IMR-90 (cell line): Measurements from ENCODE around the gene ATIC. TPM values are rescaled to one million over a fixed set of nuclear protein-coding genes. Genes with fewer than 3 reads are reported as not detected.

Source experiments
- ATAC-seq: fragments of 200-7000 bp; cut with Tn5 transposase; 2 replicates; pipeline ENCODE4 v1.9.1; 2020; ENCODE audit warnings: low read depth, mild to moderate bottlenecking, moderate library complexity
- BruUV-seq: library from RNA; stranded (reverse); fragments of 400-500 nt; replicated peaks from 2 replicates; lab custom pipeline; 2021; lab: Mats Ljungman, UMichigan
- CTCF ChIA-PET: fragments of 300-600 bp; formaldehyde crosslinking; extraction: SDS; loops from one replicate; lab custom pipeline; 2021; ENCODE audit warnings: antibody characterized with exemption; lab: Yijun Ruan, JAX
- POLR2A ChIA-PET: fragments of 300-600 bp; sonication (Branson Sonifier 250); formaldehyde crosslinking; loops from one replicate; lab custom pipeline; 2022; ENCODE audit warnings: antibody characterized with exemption; ENCODE audit not compliant: unreplicated experiment; lab: Charles Lee
- DNase-seq: peaks from one replicate; pipeline ENCODE4 v3.0.0; 2013
- H2AFZ ChIP-seq: replicated peaks from 2 replicates; pipeline ENCODE3; 2013; ENCODE audit warnings: low read length, mild to moderate bottlenecking; ENCODE audit not compliant: poor library complexity
- H2AK5ac ChIP-seq: 2 replicates; pipeline ENCODE4 v1.6.1; 2013; ENCODE audit warnings: low read depth, low read length, inconsistent platforms
- H2AK9ac ChIP-seq: replicated peaks from 2 replicates; pipeline ENCODE3; 2013; ENCODE audit warnings: mild to moderate bottlenecking, low read depth, low read length, moderate library complexity; ENCODE audit not compliant: poor library complexity
- H2BK120ac ChIP-seq: 2 replicates; pipeline ENCODE4 v1.6.1; 2013; ENCODE audit warnings: low read depth, low read length, inconsistent platforms
- H2BK15ac ChIP-seq: 3 replicates; pipeline ENCODE4 v1.6.1; 2013; ENCODE audit warnings: low read depth, low read length, inconsistent platforms
- H2BK20ac ChIP-seq: 2 replicates; pipeline ENCODE4 v1.6.1; 2013; ENCODE audit warnings: low read depth, mild to moderate bottlenecking, inconsistent platforms, low read length, moderate library complexity
- H2BK5ac ChIP-seq: 2 replicates; pipeline ENCODE4 v1.6.1; 2013; ENCODE audit warnings: mild to moderate bottlenecking, low read depth, low read length, inconsistent platforms; ENCODE audit not compliant: poor library complexity, severe bottlenecking
- H3K14ac ChIP-seq: replicated peaks from 2 replicates; pipeline ENCODE4 v1.6.1; 2013; ENCODE audit warnings: low read depth, low read length, inconsistent platforms
- H3K18ac ChIP-seq: 2 replicates; pipeline ENCODE4 v1.6.1; 2013; ENCODE audit warnings: low read depth, low read length, control low read depth
- H3K23ac ChIP-seq: 2 replicates; pipeline ENCODE4 v1.6.1; 2013; ENCODE audit warnings: low read depth, low read length, inconsistent platforms
- H3K27ac ChIP-seq: 2 replicates; pipeline ENCODE4 v1.5.1; 2013; ENCODE audit warnings: mild to moderate bottlenecking, control low read depth, low read length; ENCODE audit not compliant: insufficient read depth
- H3K27me3 ChIP-seq: 2 replicates; pipeline ENCODE4 v1.6.1; 2013; ENCODE audit warnings: low read length; ENCODE audit not compliant: control insufficient read depth, insufficient read depth
- H3K36me3 ChIP-seq: 2 replicates; pipeline ENCODE4 v1.6.1; 2013; ENCODE audit warnings: low read length, mixed read lengths; ENCODE audit not compliant: control insufficient read depth, insufficient read depth
- H3K4ac ChIP-seq: 2 replicates; pipeline ENCODE4 v1.6.1; 2013; ENCODE audit warnings: low read depth, low read length, inconsistent platforms
- H3K4me1 ChIP-seq: 2 replicates; pipeline ENCODE4 v1.6.1; 2013; ENCODE audit warnings: low read length, mixed read lengths; ENCODE audit not compliant: control insufficient read depth, insufficient read depth
- H3K4me2 ChIP-seq: 2 replicates; pipeline ENCODE4 v1.6.1; 2013; ENCODE audit warnings: low read depth, mild to moderate bottlenecking, control low read depth, low read length, moderate library complexity
- H3K4me3 ChIP-seq: 2 replicates; pipeline ENCODE4 v1.5.1; 2013; ENCODE audit warnings: low read depth, mild to moderate bottlenecking, control low read depth, low read length, moderate library complexity; ENCODE audit not compliant: insufficient read depth
- H3K56ac ChIP-seq: 2 replicates; pipeline ENCODE4 v1.6.1; 2013; ENCODE audit warnings: low read length, inconsistent platforms; ENCODE audit not compliant: insufficient read depth; ENCODE audit errors: extremely low read depth
- H3K79me1 ChIP-seq, 2 experiments: 2 replicates each; pipeline ENCODE4 v1.6.1; 2013; ENCODE audit warnings: low read length in 2 of 2, inconsistent platforms in 1 of 2, low read depth in 1 of 2
- H3K9ac ChIP-seq: 2 replicates; pipeline ENCODE4 v1.6.1; 2013; ENCODE audit warnings: low read depth, low read length, control low read depth
- H3K9me1 ChIP-seq: 2 replicates; pipeline ENCODE4 v1.6.1; 2013; ENCODE audit warnings: low read length, inconsistent platforms; ENCODE audit not compliant: insufficient read depth
- H3K9me3 ChIP-seq: 2 replicates; pipeline ENCODE4 v1.6.1; 2013; ENCODE audit warnings: low read length; ENCODE audit not compliant: control insufficient read depth, insufficient read depth
- H4K20me1 ChIP-seq: 2 replicates; pipeline ENCODE4 v1.6.1; 2013; ENCODE audit warnings: low read length, inconsistent platforms; ENCODE audit not compliant: insufficient read depth
- H4K5ac ChIP-seq: 2 replicates; pipeline ENCODE4 v1.6.1; 2013; ENCODE audit warnings: mild to moderate bottlenecking, low read depth, low read length, control low read depth
- H4K8ac ChIP-seq, 2 experiments: 2 replicates each; pipeline ENCODE4 v1.6.1; 2013; ENCODE audit warnings: low read depth in 2 of 2, low read length in 2 of 2, control low read depth in 1 of 2, inconsistent platforms in 1 of 2
- H4K91ac ChIP-seq: 2 replicates; pipeline ENCODE4 v1.6.1; 2013; ENCODE audit warnings: low read depth, low read length, inconsistent platforms; ENCODE audit not compliant: insufficient read depth
- BHLHE40 ChIP-seq: fragments of 150-350 bp; IDR thresholded peaks from 2 replicates; pipeline ENCODE4 v1.6.1; 2016; ENCODE audit warnings: mild to moderate bottlenecking, low read depth, low read length
- CEBPB ChIP-seq: IDR thresholded peaks from 2 replicates; pipeline ENCODE4 v1.6.1; 2012; ENCODE audit warnings: low read depth, low read length, improper control_type of control experiment
- CHD1 ChIP-seq: IDR thresholded peaks from 2 replicates; pipeline ENCODE4 v1.6.1; 2012; ENCODE audit warnings: low read depth, low read length, improper control_type of control experiment
- CTCF ChIP-seq: conservative IDR thresholded peaks from 2 replicates; pipeline ENCODE4 v1.5.1; 2012; ENCODE audit warnings: mild to moderate bottlenecking, low read depth, low read length, improper control_type of control experiment
- ELK1 ChIP-seq: fragments of 150-350 bp; IDR thresholded peaks from 2 replicates; pipeline ENCODE4 v1.6.1; 2016; ENCODE audit warnings: low read depth, mild to moderate bottlenecking, low read length, moderate library complexity, borderline replicate concordance
- FOS ChIP-seq: fragments of 150-350 bp; IDR thresholded peaks from 2 replicates; pipeline ENCODE4 v1.6.1; 2016; ENCODE audit warnings: low read depth, low read length
- MAFK ChIP-seq: IDR thresholded peaks from 2 replicates; pipeline ENCODE4 v1.6.1; 2012; ENCODE audit warnings: low read depth, low read length, improper control_type of control experiment
- MAZ ChIP-seq: IDR thresholded peaks from 2 replicates; pipeline ENCODE4 v1.6.1; 2012; ENCODE audit warnings: low read depth, mild to moderate bottlenecking, low read length, improper control_type of control experiment, moderate library complexity, borderline replicate concordance
- MXI1 ChIP-seq: IDR thresholded peaks from 2 replicates; pipeline ENCODE4 v1.6.1; 2012; ENCODE audit warnings: low read depth, mild to moderate bottlenecking, low read length, moderate library complexity, borderline replicate concordance
- NFE2L2 ChIP-seq: fragments of 150-350 bp; IDR thresholded peaks from 2 replicates; pipeline ENCODE4 v1.6.1; 2016; ENCODE audit warnings: low read depth, mild to moderate bottlenecking, low read length
- POLR2A ChIP-seq: IDR thresholded peaks from 2 replicates; pipeline ENCODE4 v1.6.1; 2012; ENCODE audit warnings: mild to moderate bottlenecking, low read depth, low read length
- RAD21 ChIP-seq: IDR thresholded peaks from 2 replicates; pipeline ENCODE4 v1.6.1; 2012; ENCODE audit warnings: low read length, improper control_type of control experiment
- RCOR1 ChIP-seq: IDR thresholded peaks from 2 replicates; pipeline ENCODE4 v1.6.1; 2012; ENCODE audit warnings: mild to moderate bottlenecking, low read length, improper control_type of control experiment; ENCODE audit not compliant: insufficient replicate concordance
- RFX5 ChIP-seq: IDR thresholded peaks from 2 replicates; pipeline ENCODE4 v1.8.0; 2012; ENCODE audit warnings: low read depth, mild to moderate bottlenecking, low read length, moderate library complexity
- SMC3 ChIP-seq: fragments of 150-350 bp; IDR thresholded peaks from 2 replicates; pipeline ENCODE4 v1.6.1; 2016; ENCODE audit warnings: low read depth, mild to moderate bottlenecking, antibody characterized with exemption, low read length, moderate library complexity
- WGBS, 2 experiments: methylation state at CpG; one replicate each; pipeline versions ENCODE4 v1.1.5 to v1.1.7; 2013; ENCODE audit warnings: missing lambda C conversion rate in 2 of 2; ENCODE audit not compliant: insufficient read length in 1 of 2; ENCODE audit errors: extremely low coverage in 2 of 2; 5-methylcytosine and 5-hydroxymethylcytosine counted together
- dilution Hi-C: fragments of 300-500 bp; cut with HindIII; formaldehyde crosslinking; loops from one replicate; pipeline ENCODE4 v1.14.3; 2018; ENCODE audit warnings: low sequenced_read_pairs; ENCODE audit not compliant: unreplicated experiment
- in situ Hi-C: fragments of 300-500 bp; cut with MboI; formaldehyde crosslinking; loops from 3 replicates; pipeline ENCODE4 v1.14.3; 2019; ENCODE audit warnings: low sequenced_read_pairs, inconsistent platforms, mixed read lengths
- intact Hi-C: fragments of 100-400 bp; cut with micrococcal nuclease; formaldehyde crosslinking; loops from 2 replicates; pipeline ENCODE4 v1.10.0; 2022
- polyA plus RNA-seq, 3 experiments: library from polyadenylated mRNA; depleted of rRNA; stranded (reverse); fragments of >200 nt; gene quantifications; 2 replicates each; pipeline ENCODE4 v1.2.3, GENCODE V29; 2012; ENCODE audit warnings: low replicate concordance in 1 of 3
- total RNA-seq: library from RNA; depleted of rRNA; stranded (reverse); fragments of >200 nt; gene quantifications from 2 replicates; pipeline ENCODE4 v1.2.3, GENCODE V29; 2012

ATIC gene
- total and polyA plus RNA-seq, 2 of the 4 experiments (the other 2 are of a cell fraction), result 30.5 to 101 TPM

- TF ChIP-seq RAD21, result no peak
Observed at GRCh38 chr2:215374642-215375466, 63.0 kb downstream of the ATIC start (continued).

- in situ Hi-C loops, result no loop called here
- H4K20me1 ChIP-seq, result peaks cover 25% of the 10 kb centered on the region
Observed at GRCh38 chr2:215375467-215375830, 63.6 kb downstream of the ATIC start.

More at GRCh38 chr2:215375467-215375830, 63.6 kb downstream of the ATIC start:
- Histone ChIP-seq H3K9ac (no peak overlapping the region), H4K5ac (no peak overlapping the region), H2AK5ac (no peak overlapping the region), H3K4me2 (no peak overlapping the region), H2AFZ (no peak overlapping the region), H3K56ac (no peak overlapping the region), H3K18ac (no peak overlapping the region), H2AK9ac (no peak overlapping the region), H2BK20ac (no peak overlapping the region), H3K36me3 (peaks cover 78% of the 10 kb centered on the region), H3K4me3 (no peak overlapping the region), H3K23ac (no peak overlapping the region), H3K4me1 (peaks cover 2% of the 10 kb centered on the region), H3K4ac (no peak overlapping the region), H3K79me1 (peaks cover 18 to 39% of the 10 kb centered on the region in 2 experiments), H2BK5ac (no peak overlapping the region), H3K9me1 (peaks cover 12% of the 10 kb centered on the region), H3K27ac (no peak overlapping the region), H2BK15ac (no peak overlapping the region), H2BK120ac (no peak overlapping the region), H4K8ac (no peak overlapping the region), H3K9me3 (no peaks in the 10 kb centered on the region), H3K27me3 (no peaks in the 10 kb centered on the region), H4K91ac (no peak overlapping the region), H3K14ac (no peak overlapping the region)
- BruUV-seq, result no TSS peak
- DNase-seq (no peak), ATAC-seq (no peak)
- TF ChIP-seq MAFK (no peak), ELK1 (no peak), POLR2A (no peak), SMC3 (no peak), BHLHE40 (no peak), RFX5 (no peak), CHD1 (no peak), RAD21 (no peak), FOS (no peak), MAZ (no peak), CTCF (no peak), NFE2L2 (no peak), CEBPB (no peak), RCOR1 (no peak), MXI1 (no peak)
- intact Hi-C loops, result no loop called here
- ChIA-PET CTCF (interaction anchor here (0.6 kb wide), 1 partner anchor 170 kb away, joined by 9 read pairs; no protein-coding TSS in a partner anchor), POLR2A (no interaction called here)
- dilution Hi-C loops, result no loop called here
- no CpG with 5 or more reads among the region's 6 CpGs for WGBS, 2 experiments
